NT2/D1 (cell line): ENCODE measurements around the gene CMC1.
"Not testable (repeated sequence)": the region's sequence is repeated elsewhere in the genome, so short reads cannot be mapped to it uniquely, and the experiment has no call there.

Source experiments
- DNase-seq: peaks from one replicate; pipeline ENCODE4 v3.0.0-alpha.2; 2011; ENCODE audit warnings: low read depth, low spot score
- H3K27me3 ChIP-seq: 2 replicates; pipeline ENCODE4 v1.6.0; 2011; ENCODE audit warnings: mild to moderate bottlenecking; ENCODE audit not compliant: insufficient read length, insufficient read depth
- H3K36me3 ChIP-seq: 2 replicates; pipeline ENCODE4 v1.6.1; 2011; ENCODE audit warnings: mild to moderate bottlenecking, low read length, mixed read lengths; ENCODE audit not compliant: insufficient read depth, insufficient read length
- H3K4me1 ChIP-seq: 2 replicates; pipeline ENCODE4 v1.5.1; 2011; ENCODE audit not compliant: insufficient read depth, insufficient read length
- H3K4me3 ChIP-seq: 2 replicates; pipeline ENCODE4 v1.5.1; 2011; ENCODE audit warnings: low read depth; ENCODE audit not compliant: insufficient read length
- H3K9ac ChIP-seq: 2 replicates; pipeline ENCODE4 v1.6.0; 2011; ENCODE audit warnings: low read depth; ENCODE audit not compliant: insufficient read length
- H3K9me3 ChIP-seq: 2 replicates; pipeline ENCODE4 v1.5.1; 2011; ENCODE audit warnings: mild to moderate bottlenecking, low read length; ENCODE audit not compliant: insufficient read depth
- SUZ12 ChIP-seq: IDR thresholded peaks from 2 replicates; pipeline ENCODE4 v1.6.1; 2011; ENCODE audit not compliant: insufficient read length, insufficient read depth; ENCODE audit errors: extremely low read depth
- YY1 ChIP-seq: IDR thresholded peaks from 2 replicates; pipeline ENCODE4 v1.6.1; 2011; ENCODE audit not compliant: insufficient read length, insufficient read depth
- ZNF274 ChIP-seq: IDR thresholded peaks from 2 replicates; pipeline ENCODE4 v1.6.1; 2011; ENCODE audit warnings: mild to moderate bottlenecking, low read depth, low read length

Gene CMC1

DNA sequence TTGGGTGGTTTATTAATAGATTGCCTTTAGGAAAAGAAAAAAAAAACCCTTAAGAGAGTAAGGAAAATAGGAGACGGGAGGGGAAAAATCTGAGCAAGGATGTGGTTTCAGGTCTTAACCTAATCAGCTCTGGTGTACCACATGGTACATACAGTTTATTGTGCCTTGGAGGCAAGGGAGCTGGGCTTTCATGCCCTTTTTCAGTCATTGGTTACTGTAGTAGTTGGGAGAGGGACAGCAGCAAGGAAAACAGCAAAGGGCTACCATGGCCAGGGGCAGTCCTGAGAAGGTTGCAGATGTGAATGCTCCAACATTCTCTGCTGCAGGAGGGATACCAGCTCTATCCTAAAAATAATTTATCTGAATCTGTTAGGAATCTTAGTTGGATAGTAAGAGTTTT is 5.9 kb downstream of the CMC1 start:
- Histone ChIP-seq H3K27me3 (no peaks in the 10 kb centered on the region), H3K9ac (no peak overlapping the region), H3K36me3 (no peaks in the 10 kb centered on the region), H3K4me1 (no peaks in the 10 kb centered on the region), H3K9me3 (no peaks in the 10 kb centered on the region), H3K4me3 (no peak overlapping the region)
- TF ChIP-seq ZNF274 = no peak
- no peak for TF ChIP-seq YY1
- no peak for TF ChIP-seq SUZ12
- no peak for DNase-seq

DNA sequence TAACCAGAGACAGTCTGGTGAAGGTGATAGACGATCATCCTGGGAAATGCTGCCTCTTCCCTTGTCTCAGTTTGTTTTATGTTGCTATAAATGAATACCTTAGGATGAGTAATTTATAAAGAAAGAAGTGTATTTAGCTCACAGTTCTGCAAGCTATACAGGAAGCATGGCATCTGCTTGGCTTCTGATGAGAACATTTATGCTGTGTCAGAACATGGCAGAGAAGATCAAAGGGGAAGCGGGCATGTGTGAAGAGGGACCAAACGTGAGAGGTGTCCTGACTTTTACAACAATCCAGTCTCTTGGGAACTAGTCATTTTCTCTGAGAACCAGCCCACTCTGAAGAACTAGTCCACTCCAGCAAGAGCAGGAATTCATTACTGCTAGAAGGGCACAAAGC is 9.6 kb downstream of the CMC1 start:
- DNase-seq = no peak
- H3K36me3 ChIP-seq = no peaks in the 10 kb centered on the region
- H3K9ac ChIP-seq = no peak overlapping the region
- no peak for TF ChIP-seq SUZ12
- no peak for TF ChIP-seq YY1
- no peak for TF ChIP-seq ZNF274
- H3K4me3 ChIP-seq = no peak overlapping the region
- no peaks in the 10 kb centered on the region for H3K9me3 ChIP-seq
- no peaks in the 10 kb centered on the region for H3K4me1 ChIP-seq
- no peaks in the 10 kb centered on the region for H3K27me3 ChIP-seq

DNA sequence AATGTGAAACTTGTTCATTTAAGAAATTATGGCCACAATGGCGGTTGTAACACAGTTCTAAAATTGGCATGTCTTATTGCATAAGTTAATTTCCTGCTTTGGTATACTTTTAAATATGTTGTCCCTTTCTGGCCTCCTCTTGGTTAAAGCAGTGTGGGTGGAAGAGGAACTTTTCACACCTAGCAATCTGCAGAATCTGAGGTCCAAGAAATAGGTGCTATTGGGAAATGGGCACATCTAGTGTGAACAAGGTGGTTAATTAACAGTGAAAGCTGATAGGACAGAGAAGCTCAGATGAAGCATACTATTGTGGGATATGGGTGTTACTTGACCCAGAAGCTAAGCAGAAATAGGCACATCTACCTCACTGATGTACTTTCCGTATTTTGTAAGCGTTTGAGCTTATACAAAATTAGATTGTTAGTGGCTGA is 10.6 kb downstream of the CMC1 start:
- Histone ChIP-seq H3K36me3 (no peaks in the 10 kb centered on the region), H3K9ac (no peak overlapping the region), H3K9me3 (no peaks in the 10 kb centered on the region), H3K4me3 (no peak overlapping the region), H3K27me3 (no peaks in the 10 kb centered on the region), H3K4me1 (no peaks in the 10 kb centered on the region)
- TF ChIP-seq SUZ12 = no peak
- no peak for TF ChIP-seq YY1
- no peak for TF ChIP-seq ZNF274
- DNase-seq = no peak

DNA sequence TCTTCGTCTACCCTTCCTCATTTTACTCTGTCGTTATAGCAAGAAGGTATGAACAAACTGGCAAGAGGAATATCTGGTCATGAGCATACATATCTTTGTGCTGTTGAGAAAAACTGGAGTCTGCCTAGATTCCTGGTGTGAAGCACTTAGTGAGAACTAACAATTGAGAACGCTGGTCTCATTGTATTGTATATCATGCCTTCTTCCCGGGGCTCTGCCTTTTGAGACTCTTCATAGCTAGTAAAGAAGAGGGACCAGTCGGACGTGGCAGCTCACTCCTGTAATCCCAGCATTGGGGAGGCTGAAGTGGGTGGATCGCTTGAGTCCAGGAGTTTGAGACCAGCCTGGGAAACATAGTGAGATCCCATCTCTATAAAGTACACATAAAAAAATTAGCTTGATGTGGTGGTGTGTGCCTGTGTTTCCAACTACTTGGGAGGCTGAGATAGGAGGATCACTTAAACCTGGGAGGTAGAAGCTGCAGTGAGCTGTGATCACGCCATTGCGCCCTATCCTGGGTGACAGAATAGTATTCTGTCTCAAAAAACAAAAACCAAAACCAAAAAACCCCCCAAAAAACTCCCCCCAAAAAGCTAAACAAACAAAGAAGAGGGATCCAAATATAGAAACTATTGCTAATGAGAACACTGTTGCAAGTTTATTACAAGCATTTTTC is 11.8 kb downstream of the CMC1 start:
- H3K9me3 ChIP-seq = no peaks in the 10 kb centered on the region
- no peak for DNase-seq
- TF ChIP-seq ZNF274 = no peak
- no peak for TF ChIP-seq SUZ12
- no peak for TF ChIP-seq YY1
- no peaks in the 10 kb centered on the region for H3K36me3 ChIP-seq
- no peak overlapping the region for H3K4me3 ChIP-seq
- no peaks in the 10 kb centered on the region for H3K4me1 ChIP-seq
- H3K27me3 ChIP-seq = no peaks in the 10 kb centered on the region
- H3K9ac ChIP-seq = no peak overlapping the region

DNA sequence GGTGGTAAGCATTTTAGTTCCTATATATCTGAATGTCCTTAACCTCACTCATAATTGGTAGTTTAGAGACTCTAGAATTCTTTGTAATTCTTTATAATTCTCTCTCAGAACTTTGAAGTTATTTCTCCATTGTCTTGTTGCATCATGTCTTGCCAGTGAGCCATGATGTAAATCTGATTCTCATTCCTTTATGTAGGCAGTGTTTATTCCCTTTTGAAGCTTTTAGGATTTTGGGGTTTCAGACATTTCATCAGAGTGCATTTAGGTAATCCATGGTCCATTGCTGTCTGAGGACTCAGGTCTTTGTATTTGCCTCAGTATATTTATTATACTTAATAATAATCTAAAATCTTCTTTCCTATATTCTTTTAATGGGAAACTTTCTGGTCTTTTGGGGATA is 20.6 kb downstream of the CMC1 start:
- Histone ChIP-seq H3K27me3 (no peaks in the 10 kb centered on the region), H3K9me3 (no peaks in the 10 kb centered on the region), H3K4me3 (no peak overlapping the region), H3K9ac (no peak overlapping the region), H3K4me1 (no peaks in the 10 kb centered on the region), H3K36me3 (peaks cover 3% of the 10 kb centered on the region)
- TF ChIP-seq YY1 (no peak), SUZ12 (no peak), ZNF274 (no peak)
- DNase-seq = no peak

DNA sequence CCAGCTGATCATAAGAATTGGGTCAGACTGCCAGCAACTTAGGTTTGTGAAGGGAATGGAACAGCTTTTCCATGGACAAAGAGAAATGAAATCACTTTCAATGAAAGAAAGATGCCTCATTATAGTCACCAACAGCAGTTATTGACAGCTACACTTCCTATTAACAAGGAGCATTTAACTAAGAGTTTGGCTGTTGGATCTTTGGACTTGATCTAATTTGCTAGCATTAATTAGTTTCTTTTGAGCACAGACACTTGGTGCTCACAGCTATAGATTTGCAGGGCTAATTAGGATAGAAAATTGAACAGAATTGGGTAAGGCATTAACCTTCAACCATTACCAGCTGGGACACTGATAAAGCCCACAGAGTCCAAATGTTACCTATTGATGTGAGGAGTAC is 24.2 kb downstream of the CMC1 start:
- Histone ChIP-seq H3K36me3 (peaks cover 3% of the 10 kb centered on the region), H3K9me3 (peaks cover 6% of the 10 kb centered on the region; the same call in 1 of the 2 replicates), H3K27me3 (no peaks in the 10 kb centered on the region), H3K4me3 (no peak overlapping the region), H3K4me1 (no peaks in the 10 kb centered on the region), H3K9ac (no peak overlapping the region)
- TF ChIP-seq ZNF274 (no peak), SUZ12 (no peak), YY1 (no peak)
- DNase-seq = no peak

DNA sequence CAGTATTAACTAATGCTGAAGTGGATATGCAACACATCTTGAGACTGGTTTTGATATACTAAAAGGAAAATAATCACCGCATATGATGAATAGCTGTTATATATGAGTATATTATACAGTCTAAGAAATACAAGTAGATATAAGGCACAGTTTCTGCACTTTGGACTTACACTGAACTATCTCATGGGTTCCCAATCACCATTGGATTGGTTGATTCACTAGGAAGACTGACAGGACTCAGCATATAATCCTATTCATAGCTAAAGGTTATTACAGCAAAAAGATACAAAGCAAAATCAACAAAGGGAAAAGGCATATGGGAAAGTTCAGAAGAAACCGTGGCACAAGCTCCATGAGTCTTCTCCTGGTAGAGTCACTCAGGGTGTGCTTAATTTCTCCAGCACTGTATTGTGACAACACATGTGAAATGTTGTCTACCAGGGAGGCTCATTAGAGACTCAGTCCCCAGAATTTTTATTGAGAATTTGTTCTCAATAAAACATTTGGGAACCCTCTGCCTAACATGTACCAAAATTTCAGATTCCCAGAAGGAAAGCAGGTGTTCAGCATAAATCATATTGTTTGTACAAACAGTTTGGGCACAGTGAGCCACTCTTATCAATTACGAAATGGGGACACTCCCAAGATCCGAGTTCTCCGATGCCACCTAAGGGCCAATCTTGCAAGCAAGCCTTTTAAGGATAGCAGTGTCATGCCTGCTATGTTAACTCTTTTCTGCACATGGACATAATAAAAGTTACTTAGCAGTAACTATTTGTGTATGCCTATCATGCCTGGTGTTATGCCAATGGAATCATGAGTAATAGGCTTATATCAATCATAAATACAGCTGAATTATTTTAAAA is 26.8 kb downstream of the CMC1 start:
- H3K27me3 ChIP-seq = no peaks in the 10 kb centered on the region
- H3K9ac ChIP-seq = no peak overlapping the region
- H3K36me3 ChIP-seq = peaks cover 3% of the 10 kb centered on the region
- DNase-seq = no peak
- no peak for TF ChIP-seq ZNF274
- no peak for TF ChIP-seq SUZ12
- TF ChIP-seq YY1 = no peak
- H3K4me3 ChIP-seq = no peak overlapping the region
- peaks cover 14% of the 10 kb centered on the region; the same call in 1 of the 2 replicates for H3K9me3 ChIP-seq
- H3K4me1 ChIP-seq = no peaks in the 10 kb centered on the region

DNA sequence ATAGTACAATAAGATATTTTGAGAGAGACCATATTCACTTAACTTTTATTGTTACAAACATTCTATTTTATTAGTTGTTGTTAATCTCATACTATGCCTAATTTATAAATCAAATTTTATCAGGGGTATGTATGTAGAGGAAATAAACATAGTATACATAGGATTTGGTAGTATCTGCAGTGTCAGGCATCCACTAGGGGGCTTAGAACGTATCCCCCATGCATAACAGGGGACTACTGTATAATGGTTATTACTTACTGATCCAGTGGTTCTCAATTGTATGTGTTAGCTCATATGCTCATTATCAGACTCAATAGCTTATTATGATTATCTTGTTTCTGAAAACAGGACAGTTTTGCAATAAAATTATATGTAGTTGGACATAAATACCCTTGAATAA is 27.6 kb downstream of the CMC1 start:
- Histone ChIP-seq H3K9ac (no peak overlapping the region), H3K4me1 (no peaks in the 10 kb centered on the region), H3K4me3 (no peak overlapping the region), H3K9me3 (peaks cover 18% of the 10 kb centered on the region; the same call in 1 of the 2 replicates), H3K27me3 (no peaks in the 10 kb centered on the region), H3K36me3 (peaks cover 3% of the 10 kb centered on the region)
- DNase-seq = no peak
- no peak for TF ChIP-seq YY1
- no peak for TF ChIP-seq SUZ12
- TF ChIP-seq ZNF274 = no peak

DNA sequence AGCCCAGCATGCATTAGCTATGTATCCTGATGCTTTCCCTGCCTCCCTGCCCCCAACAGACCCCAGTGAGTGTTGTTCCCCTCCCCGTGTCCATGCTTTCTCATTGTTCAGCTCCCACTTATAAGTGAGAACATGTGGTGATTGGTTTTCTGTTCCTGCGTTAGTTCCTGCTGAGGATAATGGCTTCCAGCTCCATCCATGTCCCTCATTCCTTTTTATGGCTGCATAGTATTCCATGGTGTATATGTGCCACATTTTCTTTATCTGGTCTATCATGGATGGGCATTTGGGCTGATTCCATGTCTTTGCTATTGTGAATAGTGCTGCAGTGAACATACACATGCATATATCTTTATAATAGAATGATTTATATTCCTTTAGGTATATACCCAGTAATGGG is 28.5 kb downstream of the CMC1 start:
- H3K27me3 ChIP-seq, H3K9ac ChIP-seq, H3K4me3 ChIP-seq, DNase-seq, H3K4me1 ChIP-seq, H3K36me3 ChIP-seq: not testable (repeated sequence)
- H3K9me3 ChIP-seq = peaks cover 18% of the 10 kb centered on the region; the same call in 1 of the 2 replicates
